H9 (cell line): Measurements from ENCODE around the gene KLRK1. TPM values are rescaled to one million over a fixed set of nuclear protein-coding genes. Genes with fewer than 3 reads are reported as not detected.
"Not testable (repeated sequence)": the region's sequence is repeated elsewhere in the genome, so short reads cannot be mapped to it uniquely, and the experiment has no call there.

Experiments
- DNase-seq: peaks from one replicate; pipeline ENCODE4 v3.0.0-alpha.2; 2017
- H2AFZ ChIP-seq: one replicate; pipeline ENCODE4 v1.6.1; 2013; ENCODE audit warnings: mild to moderate bottlenecking, low read length, control low read depth, moderate library complexity
- H2AK5ac ChIP-seq: 2 replicates; pipeline ENCODE4 v1.6.1; 2013; ENCODE audit warnings: low read length, control low read depth, mixed read lengths; ENCODE audit not compliant: insufficient read length
- H2BK120ac ChIP-seq: one replicate; pipeline ENCODE4 v1.6.1; 2013; ENCODE audit warnings: low read depth, mild to moderate bottlenecking, low read length, control low read depth, inconsistent platforms; ENCODE audit not compliant: poor library complexity, severe bottlenecking
- H2BK12ac ChIP-seq: 2 replicates; pipeline ENCODE4 v1.6.1; 2013; ENCODE audit warnings: low read length, control low read depth, mixed read lengths, low read depth; ENCODE audit not compliant: insufficient read length
- H2BK15ac ChIP-seq: 2 replicates; pipeline ENCODE4 v1.6.1; 2013; ENCODE audit warnings: low read depth, low read length, control low read depth
- H2BK20ac ChIP-seq: one replicate; pipeline ENCODE4 v1.6.1; 2013; ENCODE audit warnings: low read depth, mild to moderate bottlenecking, low read length, control low read depth, inconsistent platforms; ENCODE audit not compliant: poor library complexity, severe bottlenecking
- H2BK5ac ChIP-seq: 2 replicates; pipeline ENCODE4 v1.6.1; 2013; ENCODE audit warnings: low read length, control low read depth, mixed read lengths; ENCODE audit not compliant: insufficient read length
- H3K14ac ChIP-seq: 2 replicates; pipeline ENCODE4 v1.6.1; 2013; ENCODE audit warnings: low read length, control low read depth; ENCODE audit not compliant: insufficient read depth
- H3K18ac ChIP-seq: 2 replicates; pipeline ENCODE4 v1.6.1; 2013; ENCODE audit warnings: low read depth, mild to moderate bottlenecking, mixed read lengths, low read length, control low read depth; ENCODE audit not compliant: insufficient read length
- H3K23ac ChIP-seq: 2 replicates; pipeline ENCODE4 v1.6.1; 2013; ENCODE audit warnings: low read length, control low read depth, mixed read lengths, low read depth; ENCODE audit not compliant: insufficient read length
- H3K23me2 ChIP-seq: 2 replicates; pipeline ENCODE4 v1.6.1; 2013; ENCODE audit warnings: low read depth, mild to moderate bottlenecking, mixed read lengths, low read length, control low read depth; ENCODE audit not compliant: insufficient read length, poor library complexity, severe bottlenecking
- H3K27ac ChIP-seq: 2 replicates; pipeline ENCODE4 v1.5.1; 2013; ENCODE audit warnings: low read length, control low read depth, mixed read lengths, low read depth; ENCODE audit not compliant: insufficient read length
- H3K27me3 ChIP-seq: 2 replicates; pipeline ENCODE4 v1.6.1; 2013; ENCODE audit warnings: low read length, control low read depth, inconsistent platforms; ENCODE audit not compliant: insufficient read depth
- H3K4ac ChIP-seq: 2 replicates; pipeline ENCODE4 v1.6.1; 2013; ENCODE audit warnings: low read depth, mild to moderate bottlenecking, control low read depth, inconsistent platforms, low read length, moderate library complexity
- H3K4me1 ChIP-seq: 2 replicates; pipeline ENCODE4 v1.6.1; 2013; ENCODE audit warnings: low read length, control low read depth, inconsistent platforms; ENCODE audit not compliant: insufficient read depth
- H3K4me2 ChIP-seq: 2 replicates; pipeline ENCODE4 v1.6.1; 2013; ENCODE audit warnings: low read length, control low read depth, mixed read lengths; ENCODE audit not compliant: insufficient read length, insufficient read depth
- H3K56ac ChIP-seq: 2 replicates; pipeline ENCODE4 v1.6.1; 2013; ENCODE audit warnings: low read depth, mild to moderate bottlenecking, mixed read lengths, low read length, control low read depth; ENCODE audit not compliant: insufficient read length
- H3K79me1 ChIP-seq: 2 replicates; pipeline ENCODE4 v1.6.1; 2013; ENCODE audit warnings: low read depth, mild to moderate bottlenecking, moderate library complexity, low read length, control low read depth, inconsistent platforms; ENCODE audit not compliant: insufficient read depth, poor library complexity, severe bottlenecking
- H3K79me2 ChIP-seq: 2 replicates; pipeline ENCODE4 v1.6.1; 2013; ENCODE audit warnings: low read length, control low read depth, inconsistent platforms; ENCODE audit not compliant: insufficient read depth
- H3K9ac ChIP-seq: 2 replicates; pipeline ENCODE4 v1.6.1; 2013; ENCODE audit warnings: low read length, control low read depth, mixed read lengths; ENCODE audit not compliant: insufficient read length; ENCODE audit errors: extremely low read depth
- H3K9me3 ChIP-seq: one replicate; pipeline ENCODE4 v1.6.1; 2013; ENCODE audit warnings: low read depth, low read length, inconsistent platforms; ENCODE audit not compliant: control insufficient read depth
- H3T11ph ChIP-seq: one replicate; pipeline ENCODE4 v1.6.1; 2013; ENCODE audit warnings: mild to moderate bottlenecking, low read length, control low read depth, inconsistent platforms
- H4K20me1 ChIP-seq: one replicate; pipeline ENCODE4 v1.6.1; 2013; ENCODE audit not compliant: control insufficient read depth, insufficient read length, insufficient read depth
- H4K5ac ChIP-seq: 2 replicates; pipeline ENCODE4 v1.6.1; 2013; ENCODE audit warnings: low read depth, mild to moderate bottlenecking, mixed read lengths, low read length, control low read depth; ENCODE audit not compliant: insufficient read length
- H4K8ac ChIP-seq: replicated peaks from 2 replicates; pipeline ENCODE4 v1.6.1; 2013; ENCODE audit warnings: low read length, control low read depth, mixed read lengths, low read depth; ENCODE audit not compliant: insufficient read length
- H4K91ac ChIP-seq: 2 replicates; pipeline ENCODE4 v1.6.1; 2013; ENCODE audit warnings: low read depth, mild to moderate bottlenecking, moderate library complexity, mixed read lengths, low read length, control low read depth; ENCODE audit not compliant: insufficient read length
- H3K27ac Mint-ChIP-seq, 3 experiments: 2 replicates in 2 of 3; 3 replicates in 1 of 3; pipeline ENCODE4 v1.8.0; 2020 to 2021; ENCODE audit warnings: mixed read lengths in 3 of 3, mild to moderate bottlenecking in 1 of 3, moderate library complexity in 1 of 3
- H3K27me3 Mint-ChIP-seq: 2 replicates; pipeline ENCODE4 v1.8.0; 2021; ENCODE audit warnings: low read depth, mild to moderate bottlenecking, moderate library complexity, mixed read lengths
- H3K36me3 Mint-ChIP-seq, 3 experiments: 2 replicates in 2 of 3; 3 replicates in 1 of 3; pipeline ENCODE4 v1.8.0; 2020 to 2021; ENCODE audit warnings: low read depth in 3 of 3, mixed read lengths in 3 of 3; ENCODE audit not compliant: insufficient read depth in 1 of 3
- H3K4me1 Mint-ChIP-seq, 2 experiments: 2 replicates each; pipeline ENCODE4 v1.8.0; 2020; ENCODE audit warnings: mixed read lengths in 2 of 2
- H3K4me3 Mint-ChIP-seq, 2 experiments: 2 replicates in 1 of 2; 3 replicates in 1 of 2; pipeline ENCODE4 v1.8.0; 2020 to 2021; ENCODE audit warnings: mild to moderate bottlenecking in 2 of 2, mixed read lengths in 2 of 2, moderate library complexity in 1 of 2
- H3K9me3 Mint-ChIP-seq, 2 experiments: 2 replicates in 1 of 2; 3 replicates in 1 of 2; pipeline ENCODE4 v1.8.0; 2020; ENCODE audit warnings: mild to moderate bottlenecking in 2 of 2, mixed read lengths in 2 of 2, moderate library complexity in 1 of 2
- WGBS: extraction: QIAGEN DNeasy Blood & Tissue Kit; methylation state at CpG from one replicate; pipeline ENCODE4 v1.1.7; 2013; ENCODE audit warnings: missing lambda C conversion rate, low lambda C conversion rate, mixed read lengths; ENCODE audit not compliant: insufficient read length; ENCODE audit errors: extremely low coverage; 5-methylcytosine and 5-hydroxymethylcytosine counted together
- total RNA-seq: library from RNA; stranded (reverse); gene quantifications from 2 replicates; pipeline ENCODE4 v1.2.1, GENCODE V29; 2021
- TF ChIP-seq, protein P1 (sequence below): fragments of 200-600 bp; sonication (generic); conservative IDR thresholded peaks from 3 replicates; pipeline ENCODE4 v1.8.0; 2021; ENCODE audit warnings: antibody characterized with exemption, mild to moderate bottlenecking

Gene KLRK1
- total RNA-seq, 1 experiment from 2014 or later, result not detected

DNA sequence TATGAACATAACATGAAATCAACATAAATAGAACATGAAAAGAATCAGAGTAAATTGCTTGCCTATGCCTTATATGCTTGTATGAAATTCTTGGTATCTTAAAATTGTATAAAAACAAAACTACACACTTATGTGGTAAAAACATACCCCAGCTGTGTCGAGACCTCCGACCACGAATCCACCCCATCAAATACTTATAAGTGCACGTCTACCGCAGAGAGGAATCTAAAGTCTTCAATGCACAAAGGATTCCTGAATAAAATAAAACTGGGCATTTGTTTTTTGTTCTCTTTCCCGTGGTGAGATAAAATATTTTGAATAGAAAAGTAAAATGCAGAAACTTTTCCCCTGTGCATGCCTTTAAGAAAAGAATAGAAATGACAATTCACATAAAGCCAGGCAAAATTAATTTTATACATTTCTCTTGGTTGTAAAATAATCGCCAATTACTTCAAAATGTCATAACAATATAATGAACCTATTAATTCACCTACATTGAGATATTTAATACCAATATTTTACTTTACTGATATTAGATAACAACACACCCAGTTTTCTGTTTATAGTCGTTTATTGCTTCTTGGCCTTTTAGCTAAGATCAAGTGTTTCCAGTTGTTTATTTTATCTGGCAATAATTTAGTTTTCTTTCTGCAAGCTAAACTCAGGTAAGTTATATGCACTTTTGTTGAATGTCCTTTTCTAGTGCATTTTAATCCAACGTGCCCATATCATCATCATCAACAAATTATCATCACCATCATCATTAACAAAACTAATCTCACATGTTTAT lies 1.0 kb downstream of the KLRK1 start:
- Mint-ChIP-seq H3K27me3 (no peaks in the 10 kb centered on the region), H3K27ac (no peak overlapping the region), H3K4me3 (no peak overlapping the region), H3K36me3 (no peaks in the 10 kb centered on the region), H3K4me1 (no peaks in the 10 kb centered on the region), H3K9me3 (peaks cover 0 to 1% of the 10 kb centered on the region in 2 experiments; a peak in 1 of 5 replicates)
- Histone ChIP-seq H4K8ac (no peak overlapping the region), H2AK5ac (no peak overlapping the region), H2BK15ac (no peak overlapping the region), H3K4ac (no peak overlapping the region), H3K9ac (no peak overlapping the region), H2BK120ac (no peak overlapping the region), H3K27me3 (no peaks in the 10 kb centered on the region), H3K14ac (no peak overlapping the region), H3K4me2 (no peak overlapping the region), H4K91ac (no peak overlapping the region), H3K4me1 (no peaks in the 10 kb centered on the region), H3K9me3 (no peaks in the 10 kb centered on the region), H2BK12ac (no peak overlapping the region), H3K18ac (no peak overlapping the region), H3K79me1 (no peaks in the 10 kb centered on the region), H3K23ac (no peak overlapping the region), H3T11ph (no peak overlapping the region), H4K5ac (no peak overlapping the region), H3K79me2 (no peaks in the 10 kb centered on the region), H4K20me1 (no peaks in the 10 kb centered on the region), H2BK5ac (no peak overlapping the region), H2BK20ac (no peak overlapping the region), H2AFZ (no peak overlapping the region), H3K23me2 (no peaks in the 10 kb centered on the region), H3K27ac (no peak overlapping the region), H3K56ac (no peak overlapping the region)
- TF ChIP-seq, protein P1, sequence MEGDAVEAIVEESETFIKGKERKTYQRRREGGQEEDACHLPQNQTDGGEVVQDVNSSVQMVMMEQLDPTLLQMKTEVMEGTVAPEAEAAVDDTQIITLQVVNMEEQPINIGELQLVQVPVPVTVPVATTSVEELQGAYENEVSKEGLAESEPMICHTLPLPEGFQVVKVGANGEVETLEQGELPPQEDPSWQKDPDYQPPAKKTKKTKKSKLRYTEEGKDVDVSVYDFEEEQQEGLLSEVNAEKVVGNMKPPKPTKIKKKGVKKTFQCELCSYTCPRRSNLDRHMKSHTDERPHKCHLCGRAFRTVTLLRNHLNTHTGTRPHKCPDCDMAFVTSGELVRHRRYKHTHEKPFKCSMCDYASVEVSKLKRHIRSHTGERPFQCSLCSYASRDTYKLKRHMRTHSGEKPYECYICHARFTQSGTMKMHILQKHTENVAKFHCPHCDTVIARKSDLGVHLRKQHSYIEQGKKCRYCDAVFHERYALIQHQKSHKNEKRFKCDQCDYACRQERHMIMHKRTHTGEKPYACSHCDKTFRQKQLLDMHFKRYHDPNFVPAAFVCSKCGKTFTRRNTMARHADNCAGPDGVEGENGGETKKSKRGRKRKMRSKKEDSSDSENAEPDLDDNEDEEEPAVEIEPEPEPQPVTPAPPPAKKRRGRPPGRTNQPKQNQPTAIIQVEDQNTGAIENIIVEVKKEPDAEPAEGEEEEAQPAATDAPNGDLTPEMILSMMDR, result no peak
- DNase-seq, result no peak
- 100% methylated on average over 1 of the region's 9 CpGs for WGBS

- not testable (repeated sequence) for DNase-seq, H3K4me1 ChIP-seq, H4K8ac ChIP-seq, H3K79me1 ChIP-seq, H3K4me1 Mint-ChIP-seq, H3K9ac ChIP-seq, H3K56ac ChIP-seq, H3K4ac ChIP-seq, H3K9me3 Mint-ChIP-seq, H2AFZ ChIP-seq, H3K27me3 Mint-ChIP-seq, H3K4me2 ChIP-seq, H2BK15ac ChIP-seq, H3T11ph ChIP-seq, H2BK120ac ChIP-seq, H3K27ac Mint-ChIP-seq, H3K18ac ChIP-seq, H3K27ac ChIP-seq, H3K23me2 ChIP-seq, H3K23ac ChIP-seq, H3K27me3 ChIP-seq, H4K20me1 ChIP-seq, H2BK5ac ChIP-seq, H2BK20ac ChIP-seq, H3K36me3 Mint-ChIP-seq, H2BK12ac ChIP-seq, H3K79me2 ChIP-seq, H4K5ac ChIP-seq, H2AK5ac ChIP-seq, H4K91ac ChIP-seq, H3K9me3 ChIP-seq, H3K14ac ChIP-seq, H3K4me3 Mint-ChIP-seq
- no CpG with 5 or more reads among the region's 6 CpGs for WGBS
Observed at GRCh38 chr12:10387498-10387897, 2.3 kb downstream of the KLRK1 start.
